BE2C (cell line): ENCODE measurements around the gene RNF2.

Experiments used
- DNase-seq: peaks from one replicate; pipeline ENCODE4 v3.0.0-alpha.2; 2020
- H3K27me3 ChIP-seq: fragments of 250-450 bp; sonication (Bioruptor Pico); 2 replicates; pipeline ENCODE4 v1.5.1; 2020; ENCODE audit warnings: mild to moderate bottlenecking
- H3K36me3 ChIP-seq: fragments of 250-450 bp; sonication (Bioruptor Pico); 2 replicates; pipeline ENCODE4 v1.5.1; 2020; ENCODE audit warnings: mild to moderate bottlenecking
- H3K4me1 ChIP-seq: fragments of 250-450 bp; sonication (Bioruptor Pico); 2 replicates; pipeline ENCODE4 v1.5.1; 2020
- H3K4me3 ChIP-seq: 2 replicates; pipeline ENCODE4 v1.5.1; 2011; ENCODE audit warnings: low read depth, low read length
- H3K9me3 ChIP-seq: fragments of 250-450 bp; sonication (Bioruptor Pico); 2 replicates; pipeline ENCODE4 v1.5.1; 2020
- CTCF ChIP-seq: IDR thresholded peaks from 2 replicates; pipeline ENCODE4 v1.5.1; 2012; ENCODE audit warnings: mild to moderate bottlenecking, low read depth, low read length

Gene RNF2

GRCh38 chr1:185073725-185074124, 28.4 kb downstream of the RNF2 start:
- H3K9me3 ChIP-seq = no peaks in the 10 kb centered on the region
- DNase-seq = no peak
- no peaks in the 10 kb centered on the region for H3K27me3 ChIP-seq
- H3K4me3 ChIP-seq = no peak overlapping the region
- no peak for TF ChIP-seq CTCF
- no peaks in the 10 kb centered on the region for H3K36me3 ChIP-seq
- no peaks in the 10 kb centered on the region for H3K4me1 ChIP-seq

GRCh38 chr1:185074307-185074706, 28.9 kb downstream of the RNF2 start:
- Histone ChIP-seq H3K4me1 (no peaks in the 10 kb centered on the region), H3K27me3 (no peaks in the 10 kb centered on the region), H3K4me3 (no peak overlapping the region), H3K36me3 (no peaks in the 10 kb centered on the region), H3K9me3 (no peaks in the 10 kb centered on the region)
- no peak for TF ChIP-seq CTCF
- no peak for DNase-seq

GRCh38 chr1:185075476-185075875, 30.1 kb downstream of the RNF2 start:
- Histone ChIP-seq H3K27me3 (no peaks in the 10 kb centered on the region), H3K4me1 (peaks cover 4% of the 10 kb centered on the region; the same call in 1 of the 2 replicates), H3K4me3 (no peak overlapping the region), H3K36me3 (no peaks in the 10 kb centered on the region), H3K9me3 (no peaks in the 10 kb centered on the region)
- no peak for TF ChIP-seq CTCF
- DNase-seq = no peak

GRCh38 chr1:185077374-185077773, 32.0 kb downstream of the RNF2 start:
- no peak for TF ChIP-seq CTCF
- Histone ChIP-seq H3K4me1 (peaks cover 4% of the 10 kb centered on the region; the same call in 1 of the 2 replicates), H3K9me3 (no peaks in the 10 kb centered on the region), H3K36me3 (no peaks in the 10 kb centered on the region), H3K27me3 (no peaks in the 10 kb centered on the region), H3K4me3 (no peak overlapping the region)
- no peak for DNase-seq

GRCh38 chr1:185080422-185080821, 35.1 kb downstream of the RNF2 start:
- Histone ChIP-seq H3K9me3 (no peaks in the 10 kb centered on the region), H3K4me1 (peaks cover 4% of the 10 kb centered on the region; the same call in 1 of the 2 replicates), H3K27me3 (no peaks in the 10 kb centered on the region), H3K36me3 (no peaks in the 10 kb centered on the region), H3K4me3 (no peak overlapping the region)
- DNase-seq = no peak
- no peak for TF ChIP-seq CTCF

- TF ChIP-seq CTCF = no peak
- Histone ChIP-seq H3K4me1 (peaks cover 4% of the 10 kb centered on the region; the same call in 1 of the 2 replicates), H3K4me3 (no peak overlapping the region), H3K27me3 (no peaks in the 10 kb centered on the region), H3K36me3 (peaks cover 3% of the 10 kb centered on the region; the same call in 1 of the 2 replicates), H3K9me3 (no peaks in the 10 kb centered on the region)
- no peak for DNase-seq
Observed at GRCh38 chr1:185083818-185084217, 38.5 kb downstream of the RNF2 start.
